ENCODE measurements around the gene CDCA4. TPM values are rescaled to one million over a fixed set of nuclear protein-coding genes. Genes with fewer than 3 reads are reported as not detected.

The CDCA4 gene
- total RNA-seq, 1 experiment from 2014 or later = 24.9 TPM

DNA sequence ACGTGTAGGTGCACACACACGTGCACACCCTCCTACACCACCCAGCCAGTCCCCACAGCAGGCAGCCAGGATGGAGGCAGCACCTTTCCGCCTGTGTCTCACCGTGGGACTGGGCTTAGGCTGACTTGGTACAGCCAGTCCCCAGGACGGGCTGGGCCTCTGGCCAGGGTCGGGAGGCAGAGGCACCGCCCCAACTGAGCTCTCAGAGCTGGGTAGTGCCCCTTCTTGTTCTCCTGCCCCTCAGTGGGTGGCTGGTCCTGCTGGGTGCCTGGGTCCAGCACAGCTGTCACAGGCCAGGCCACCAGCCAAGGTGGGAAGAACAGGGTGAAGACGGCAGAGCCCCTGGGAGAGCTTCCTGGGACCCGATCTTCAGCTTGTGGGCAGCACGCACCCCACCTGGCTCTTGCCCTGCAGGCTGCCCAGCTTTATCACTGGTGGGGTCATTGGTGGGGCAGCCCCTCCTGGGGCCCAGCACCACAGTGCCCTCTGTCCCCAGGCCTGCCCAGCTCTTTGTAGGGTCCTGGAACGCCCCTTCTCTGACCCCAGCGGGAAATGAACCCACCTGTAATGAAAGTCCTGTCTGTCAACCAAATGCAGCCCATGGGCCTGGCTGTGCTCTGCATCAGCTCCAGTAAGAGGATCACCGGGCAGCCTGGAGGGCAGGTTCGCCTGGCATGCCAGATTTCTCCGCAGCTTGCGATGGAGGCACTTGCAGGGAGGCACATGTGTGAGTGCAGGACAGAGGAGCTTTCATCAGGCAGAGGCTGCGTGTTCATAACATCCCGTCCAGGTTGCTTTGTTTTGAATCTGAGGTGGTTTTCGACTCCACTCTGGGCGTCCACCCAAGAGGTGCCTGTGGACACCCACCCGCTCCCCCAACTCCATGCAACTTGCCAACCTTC lies 14.7 kb downstream of the CDCA4 start:
- no TSS peak for BruUV-seq (replicated peaks)
- H4K20me1 ChIP-seq (ENCODE audit: insufficient read depth) = peaks cover 18% of the 10 kb centered on the region
- no peak for DNase-seq
- ChIA-PET CTCF (no interaction called here), POLR2A (ENCODE audit: unreplicated experiment) (no interaction called here)
- no peak overlapping the region for H3K27ac ChIP-seq
- H2AFZ ChIP-seq = no peak overlapping the region
- H3K4me2 ChIP-seq = no peak overlapping the region
- H3K9me3 ChIP-seq (ENCODE audit: insufficient read depth, low read depth) = no peaks in the 10 kb centered on the region
- no peaks in the 10 kb centered on the region for H3K9me2 ChIP-seq (ENCODE audit: insufficient read depth)
- no peak overlapping the region for H3K4me3 ChIP-seq
- H3K79me2 ChIP-seq (ENCODE audit: low read depth) = peaks cover 40% of the 10 kb centered on the region
- H3F3A ChIP-seq (ENCODE audit: insufficient read depth, low read depth) = peaks cover 29% of the 10 kb centered on the region
- intact Hi-C loops (cut with micrococcal nuclease; ENCODE audit: unreplicated experiment) = no loop called here
- no peaks in the 10 kb centered on the region; the same call in 1 of the 2 replicates for H3K36me3 ChIP-seq (ENCODE audit: low read depth)
- TF ChIP-seq EZH2 (IDR thresholded peaks at IDR 0.05; ENCODE audit: low read depth) = no peak
- TF ChIP-seq, protein P1, sequence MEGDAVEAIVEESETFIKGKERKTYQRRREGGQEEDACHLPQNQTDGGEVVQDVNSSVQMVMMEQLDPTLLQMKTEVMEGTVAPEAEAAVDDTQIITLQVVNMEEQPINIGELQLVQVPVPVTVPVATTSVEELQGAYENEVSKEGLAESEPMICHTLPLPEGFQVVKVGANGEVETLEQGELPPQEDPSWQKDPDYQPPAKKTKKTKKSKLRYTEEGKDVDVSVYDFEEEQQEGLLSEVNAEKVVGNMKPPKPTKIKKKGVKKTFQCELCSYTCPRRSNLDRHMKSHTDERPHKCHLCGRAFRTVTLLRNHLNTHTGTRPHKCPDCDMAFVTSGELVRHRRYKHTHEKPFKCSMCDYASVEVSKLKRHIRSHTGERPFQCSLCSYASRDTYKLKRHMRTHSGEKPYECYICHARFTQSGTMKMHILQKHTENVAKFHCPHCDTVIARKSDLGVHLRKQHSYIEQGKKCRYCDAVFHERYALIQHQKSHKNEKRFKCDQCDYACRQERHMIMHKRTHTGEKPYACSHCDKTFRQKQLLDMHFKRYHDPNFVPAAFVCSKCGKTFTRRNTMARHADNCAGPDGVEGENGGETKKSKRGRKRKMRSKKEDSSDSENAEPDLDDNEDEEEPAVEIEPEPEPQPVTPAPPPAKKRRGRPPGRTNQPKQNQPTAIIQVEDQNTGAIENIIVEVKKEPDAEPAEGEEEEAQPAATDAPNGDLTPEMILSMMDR (conservative IDR thresholded peaks at IDR 0.05) = no peak
- no peaks in the 10 kb centered on the region for H3K27me3 ChIP-seq (ENCODE audit: insufficient read depth, low read depth)
- peaks cover 20% of the 10 kb centered on the region for H3K4me1 ChIP-seq (replicated peaks; ENCODE audit: insufficient read depth)

DNA sequence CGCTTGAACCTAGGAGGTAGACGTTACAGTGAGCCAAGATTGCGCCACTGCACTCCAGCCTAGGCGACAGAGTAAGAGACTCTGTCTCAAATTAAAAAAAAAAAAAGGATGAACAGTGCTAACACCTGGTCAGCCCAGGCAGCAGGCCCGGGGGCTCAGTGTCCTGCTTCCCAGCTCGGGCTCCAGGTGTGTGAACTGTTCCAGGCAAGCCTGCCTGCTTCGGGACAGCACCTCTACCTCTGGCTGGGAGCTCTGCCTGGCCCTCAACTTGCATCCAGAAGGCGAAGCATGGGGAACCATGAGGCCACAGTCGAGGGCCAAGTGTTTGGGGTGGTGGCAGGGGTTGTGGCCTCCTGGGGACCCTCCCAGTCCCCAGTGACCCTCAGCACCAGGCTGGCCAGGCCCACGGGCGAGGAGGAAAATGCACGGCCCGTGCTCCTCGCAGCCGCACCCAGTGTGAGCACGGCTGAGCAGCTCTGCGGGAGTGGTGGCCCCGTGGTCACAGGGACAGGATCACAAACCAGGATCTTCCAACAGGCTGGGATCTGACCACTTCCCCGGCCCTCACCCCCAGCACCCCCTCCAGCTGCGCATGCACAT lies 15.5 kb downstream of the CDCA4 start:
- H3K9me2 ChIP-seq (ENCODE audit: insufficient read depth) = no peaks in the 10 kb centered on the region
- H3K36me3 ChIP-seq (ENCODE audit: low read depth) = no peaks in the 10 kb centered on the region; the same call in 1 of the 2 replicates
- no peaks in the 10 kb centered on the region for H3K27me3 ChIP-seq (ENCODE audit: insufficient read depth, low read depth)
- ChIA-PET POLR2A (ENCODE audit: unreplicated experiment) (no interaction called here), CTCF (no interaction called here)
- BruUV-seq (replicated peaks) = no TSS peak
- no peak overlapping the region for H3K4me2 ChIP-seq
- H3K27ac ChIP-seq = peak overlapping the region; percentile 60; the same call in 1 of the 2 replicates
- H4K20me1 ChIP-seq (ENCODE audit: insufficient read depth) = peaks cover 18% of the 10 kb centered on the region
- no peak overlapping the region for H3K4me3 ChIP-seq
- H3K79me2 ChIP-seq (ENCODE audit: low read depth) = peaks cover 32% of the 10 kb centered on the region
- H3K4me1 ChIP-seq (replicated peaks; ENCODE audit: insufficient read depth) = peaks cover 20% of the 10 kb centered on the region
- intact Hi-C loops (cut with micrococcal nuclease; ENCODE audit: unreplicated experiment) = no loop called here
- H3F3A ChIP-seq (ENCODE audit: insufficient read depth, low read depth) = peaks cover 29% of the 10 kb centered on the region
- no peaks in the 10 kb centered on the region for H3K9me3 ChIP-seq (ENCODE audit: insufficient read depth, low read depth)
- DNase-seq = no peak
- TF ChIP-seq, protein P1 (conservative IDR thresholded peaks at IDR 0.05) = no peak
- TF ChIP-seq EZH2 (IDR thresholded peaks at IDR 0.05; ENCODE audit: low read depth) = no peak
- H2AFZ ChIP-seq = no peak overlapping the region

DNA sequence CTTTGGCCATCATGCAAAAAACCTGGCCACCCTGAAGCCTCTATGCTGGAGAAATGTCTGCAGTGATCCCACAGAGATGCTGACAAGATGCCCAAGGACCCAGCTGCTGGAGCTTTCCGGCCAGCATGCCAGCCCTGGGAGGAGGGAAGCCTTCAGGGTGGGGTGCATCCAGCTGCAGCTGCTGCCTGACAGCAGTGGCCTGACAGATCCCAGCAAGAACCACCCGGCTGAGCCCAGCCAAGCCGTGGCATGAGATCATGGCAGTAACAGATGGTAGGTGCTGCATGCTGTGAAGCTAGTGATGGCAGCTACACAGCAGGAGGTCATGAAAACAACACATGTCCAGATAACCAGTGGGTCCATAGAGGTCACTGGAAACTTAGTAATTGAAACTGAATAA lies 21.5 kb downstream of the CDCA4 start:
- Histone ChIP-seq H3F3A (ENCODE audit: insufficient read depth, low read depth) (peaks cover 21% of the 10 kb centered on the region), H3K36me3 (ENCODE audit: low read depth) (0 out of 2 replicates have a peak, but pooled peaks cover 7% of the 10 kb centered on the region), H3K4me2 (no peak overlapping the region), H3K27me3 (ENCODE audit: insufficient read depth, low read depth) (no peaks in the 10 kb centered on the region), H2AFZ (no peak overlapping the region), H3K9me3 (ENCODE audit: insufficient read depth, low read depth) (no peaks in the 10 kb centered on the region), H3K4me1 (replicated peaks; ENCODE audit: insufficient read depth) (peaks cover 9% of the 10 kb centered on the region), H4K20me1 (ENCODE audit: insufficient read depth) (no peaks in the 10 kb centered on the region), H3K27ac (no peak overlapping the region), H3K9me2 (ENCODE audit: insufficient read depth) (no peaks in the 10 kb centered on the region), H3K79me2 (ENCODE audit: low read depth) (peaks cover 4% of the 10 kb centered on the region; the same call in 1 of the 2 replicates), H3K4me3 (no peak overlapping the region)
- ChIA-PET CTCF (no interaction called here), POLR2A (ENCODE audit: unreplicated experiment) (no interaction called here)
- DNase-seq = no peak
- no TSS peak for BruUV-seq (replicated peaks)
- TF ChIP-seq EZH2 (IDR thresholded peaks at IDR 0.05; ENCODE audit: low read depth) = no peak
- TF ChIP-seq, protein P1 (conservative IDR thresholded peaks at IDR 0.05) = no peak
- intact Hi-C loops (cut with micrococcal nuclease; ENCODE audit: unreplicated experiment) = no loop called here
